ENCODE results near the gene DSCAML1.

Gene DSCAML1

DNA sequence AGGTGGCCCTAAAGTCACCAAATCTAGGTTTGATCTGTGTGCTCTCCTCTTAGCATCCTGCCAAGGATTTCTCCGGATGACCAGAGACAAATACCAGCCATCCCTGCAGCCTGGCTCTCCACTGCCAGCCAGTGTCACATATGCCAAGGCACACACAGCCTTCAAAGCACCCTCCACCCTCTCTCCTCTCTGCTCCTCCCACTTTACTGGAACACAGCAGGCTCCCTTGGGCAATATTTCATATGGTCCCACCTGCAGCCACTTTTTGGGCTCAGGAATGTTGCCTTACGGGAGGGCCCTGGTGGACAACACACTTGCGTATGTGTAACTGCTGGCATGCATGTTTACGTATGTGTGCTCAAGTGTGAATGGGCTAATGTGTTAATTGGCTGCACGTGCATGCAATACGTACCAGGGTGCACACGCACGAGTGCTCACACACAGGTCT is 285.5 kb downstream of the DSCAML1 start:
- DNase-seq, result no peak

DNA sequence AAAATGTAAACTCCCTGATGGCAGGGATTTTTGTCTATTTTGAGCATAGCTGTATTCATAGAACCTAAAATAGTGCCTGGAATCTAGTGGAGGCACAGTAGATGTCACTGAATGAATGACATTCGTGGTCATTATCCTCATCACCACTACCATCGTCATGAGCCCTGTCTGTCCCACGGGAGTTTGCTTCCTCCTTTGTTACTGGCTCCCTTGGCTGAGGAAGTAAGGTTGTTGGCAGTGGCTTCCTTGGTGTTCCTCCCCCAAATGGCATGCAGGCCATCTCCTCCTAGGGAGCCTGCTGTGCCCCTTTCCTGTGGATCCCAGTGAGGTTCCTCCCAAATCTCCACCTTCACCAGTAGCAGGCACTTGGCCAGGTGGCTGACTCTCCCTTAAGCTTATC is 286.4 kb downstream of the DSCAML1 start:
- no peak for DNase-seq

DNA sequence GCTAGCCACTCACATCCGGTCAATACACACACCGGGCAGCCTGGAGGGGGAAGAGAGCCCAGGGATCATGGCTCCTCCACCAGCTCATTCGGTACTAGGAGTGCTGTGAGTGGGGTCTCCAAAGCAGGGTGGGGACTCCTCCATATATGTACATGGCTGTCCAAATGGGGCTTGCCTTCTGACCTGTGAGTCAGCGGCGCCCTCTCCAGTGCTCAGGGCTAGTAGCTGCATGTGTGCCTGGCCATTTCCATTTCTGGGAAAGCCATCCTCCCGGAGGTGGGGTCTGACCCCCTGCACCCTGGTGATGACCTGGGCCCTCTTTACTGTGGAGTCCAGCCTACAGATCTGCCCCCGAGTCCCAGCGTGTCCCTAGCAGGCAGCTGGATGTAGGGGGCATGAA is 287.5 kb downstream of the DSCAML1 start:
- no peak for DNase-seq

DNA sequence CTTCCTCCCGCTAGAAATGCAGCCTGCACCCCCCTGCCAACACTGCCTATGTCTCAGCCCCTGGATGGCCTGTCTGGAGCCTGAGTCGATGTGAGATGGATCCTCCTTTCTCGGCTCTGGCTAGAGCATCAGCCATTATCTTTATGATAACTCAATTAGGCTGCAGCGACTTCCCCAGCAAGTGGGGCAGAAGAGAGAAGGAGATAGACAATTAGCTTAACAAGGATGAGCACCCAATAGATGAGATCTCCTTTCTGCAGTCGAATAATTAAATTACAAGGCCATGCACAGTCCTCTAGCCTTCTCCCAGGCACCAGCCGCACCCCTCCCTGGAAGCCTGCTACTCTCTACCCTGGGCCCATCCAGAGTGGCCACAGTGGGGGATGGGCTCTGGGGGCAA is 290.0 kb downstream of the DSCAML1 start:
- DNase-seq, result no peak

DNA sequence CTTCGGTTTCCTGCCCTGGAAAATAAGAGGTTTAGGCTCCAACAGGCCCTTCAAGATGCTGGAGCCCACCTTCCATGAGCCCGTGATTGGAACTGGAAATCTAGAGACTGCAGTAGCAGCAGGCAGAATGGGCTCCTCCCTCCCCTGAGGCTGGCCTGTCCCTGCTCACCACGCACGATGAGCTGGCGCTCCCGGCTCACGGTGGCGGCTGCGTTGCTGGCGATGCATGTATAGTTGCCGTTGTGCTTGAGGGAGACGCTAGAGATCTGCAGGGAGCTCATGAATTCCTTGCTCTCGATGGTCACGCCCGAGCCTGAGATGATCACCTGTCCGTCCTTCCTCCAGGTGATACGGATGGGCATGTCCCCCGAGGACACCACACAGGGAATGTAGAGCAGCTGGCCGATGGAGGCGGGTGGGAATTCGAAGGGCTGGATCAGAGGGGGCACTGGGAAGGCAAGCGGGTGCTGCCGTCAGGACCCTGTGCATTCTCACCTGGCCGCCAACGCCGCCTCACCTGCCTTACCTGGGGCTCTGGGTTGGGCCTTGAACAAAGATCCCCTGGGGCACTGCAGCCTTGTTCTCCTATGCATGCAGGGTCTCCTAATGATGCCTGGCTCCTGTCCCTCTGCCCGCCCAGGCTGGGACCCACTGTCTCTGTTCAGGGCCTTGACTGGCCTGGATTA is 291.6 kb downstream of the DSCAML1 start:
- no peak for DNase-seq

DNA sequence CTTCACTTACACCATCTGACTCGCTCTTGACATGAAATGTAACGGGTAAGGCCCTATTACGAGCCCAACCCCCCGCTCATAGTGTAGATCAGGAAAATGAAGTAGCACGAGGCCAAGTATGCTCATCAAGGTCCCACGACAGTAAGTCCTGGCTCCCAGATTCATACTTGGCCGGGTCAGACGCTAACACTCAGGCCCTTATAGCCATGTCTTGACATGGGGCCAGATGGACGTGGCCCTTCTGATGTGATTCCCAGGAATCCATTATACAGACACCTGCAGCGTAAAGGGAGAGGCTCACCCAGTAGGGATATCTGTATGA is 294.3 kb downstream of the DSCAML1 start:
- no peak for DNase-seq

DNA sequence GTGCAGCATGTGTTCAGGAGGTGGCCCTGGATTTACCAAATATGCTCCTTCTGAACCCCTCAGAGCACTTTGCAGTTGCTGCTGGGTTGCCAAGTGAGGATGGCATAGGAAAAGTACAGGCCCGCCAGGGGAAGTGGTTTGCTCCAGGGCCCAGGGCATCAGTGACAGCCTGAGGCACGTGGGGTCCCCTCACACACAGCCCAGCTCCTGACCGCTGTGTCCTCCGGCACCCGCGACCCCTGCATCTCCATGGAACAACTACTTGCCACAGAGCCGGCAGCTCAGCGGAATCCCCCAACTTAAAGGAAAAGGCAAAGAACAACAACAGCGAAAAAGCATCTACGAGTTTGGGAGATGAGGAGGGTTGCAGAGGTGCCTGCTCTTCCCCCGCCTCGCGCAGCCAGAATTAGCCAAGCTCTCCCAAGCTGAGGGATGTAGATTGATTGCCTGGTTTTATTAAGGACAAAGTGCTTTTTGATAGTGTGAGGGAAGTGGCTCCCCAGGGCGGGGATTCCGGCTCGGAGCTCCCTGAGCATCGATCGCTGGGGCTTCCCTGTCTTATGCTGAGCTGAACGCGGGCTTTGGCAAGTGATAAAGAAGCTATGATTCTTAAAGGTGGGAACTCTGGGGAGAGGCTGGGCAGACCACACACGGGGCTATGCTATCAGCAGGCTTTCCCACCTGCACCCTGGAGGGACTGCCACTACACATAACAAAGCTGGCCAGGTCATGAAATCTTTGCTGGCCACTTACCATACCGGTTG is 294.8 kb downstream of the DSCAML1 start:
- no peak for DNase-seq

DNA sequence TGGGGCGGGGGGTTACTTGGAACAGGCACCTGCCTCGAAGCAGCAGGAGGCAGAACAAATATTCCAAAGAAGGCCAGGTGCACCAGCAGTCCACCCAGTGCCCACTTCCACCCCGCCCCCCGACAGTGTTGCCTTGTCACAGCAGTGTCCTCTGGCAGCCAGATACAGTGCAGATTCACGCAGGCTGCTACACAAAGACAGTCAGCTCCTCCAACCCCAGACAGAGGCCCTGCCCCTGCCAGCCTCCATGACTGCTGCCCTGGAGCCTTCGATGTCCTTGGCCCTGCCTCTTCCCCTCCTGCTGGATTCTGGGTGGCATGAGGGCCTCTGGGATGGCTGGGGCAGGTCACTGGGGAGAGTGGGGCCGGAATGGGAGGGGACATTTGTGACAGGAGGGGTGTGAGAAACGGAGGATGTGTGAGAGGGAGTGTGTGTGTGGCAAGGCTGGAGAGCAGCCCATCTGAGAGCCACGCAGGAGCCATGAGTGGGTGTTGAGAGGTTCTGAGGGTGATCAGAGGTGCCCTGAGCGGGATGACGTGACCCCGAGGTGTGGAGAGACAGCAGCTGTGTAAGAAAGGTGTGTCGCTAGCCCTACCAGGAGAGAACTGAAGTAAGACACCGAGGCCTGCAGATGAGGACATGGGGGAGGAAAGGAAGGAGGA is 295.6 kb downstream of the DSCAML1 start:
- DNase-seq, result no peak

DNA sequence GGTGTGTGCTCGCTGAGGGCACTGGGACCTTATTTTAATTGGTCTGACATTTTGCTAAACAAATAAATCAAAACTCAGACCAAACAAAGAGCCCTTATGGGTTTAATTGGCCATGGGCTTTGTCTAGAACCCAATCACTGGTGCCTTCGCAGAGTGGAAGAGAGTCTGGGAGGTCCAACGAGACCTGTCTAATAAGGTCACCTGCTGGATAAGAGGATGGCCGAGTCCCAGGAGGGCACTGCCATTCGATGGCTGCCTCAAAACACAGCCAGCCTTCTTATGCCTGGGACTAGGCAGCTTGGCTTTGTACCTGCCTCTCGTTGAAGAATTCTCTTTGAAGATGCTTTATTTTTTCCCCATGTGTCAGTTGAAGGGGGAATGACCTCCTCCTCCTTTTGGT is 298.2 kb downstream of the DSCAML1 start:
- no peak for DNase-seq

DNA sequence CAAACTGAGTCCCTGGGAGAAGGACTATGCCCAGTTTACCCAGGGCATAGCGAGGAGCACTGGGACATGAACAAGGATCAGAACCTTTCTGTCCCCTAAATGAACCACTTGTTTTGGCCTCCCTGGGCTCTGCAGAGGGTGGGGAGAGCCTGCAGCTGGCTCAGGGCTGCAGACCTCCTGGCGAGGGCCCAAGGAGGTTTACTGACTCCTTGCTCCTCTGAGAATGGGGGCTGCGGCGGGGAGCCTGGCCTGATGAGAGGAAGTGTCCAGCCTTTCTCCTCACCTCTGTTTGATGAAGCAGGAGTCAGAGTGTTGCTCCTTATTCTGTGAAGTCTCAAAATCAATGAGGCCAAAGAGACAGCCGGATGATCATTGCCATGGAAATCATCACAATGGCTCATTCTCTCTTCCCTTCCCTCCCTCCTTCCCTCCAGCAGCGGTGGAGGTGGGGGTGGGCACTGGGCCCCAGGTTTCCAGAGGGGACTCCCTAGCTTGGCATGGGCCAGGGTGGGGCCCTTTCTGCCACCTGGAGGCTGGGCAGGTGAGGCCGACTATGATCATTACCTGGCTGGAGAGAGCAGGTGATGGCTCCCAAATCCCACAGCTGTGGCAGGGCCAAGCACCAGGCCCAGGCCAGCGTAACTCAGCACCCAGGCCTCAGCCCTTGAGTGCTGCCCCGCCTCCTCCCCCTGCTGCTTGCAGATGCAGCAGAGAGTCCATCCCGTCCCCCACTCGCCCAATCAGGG is 299.6 kb downstream of the DSCAML1 start:
- no peak for DNase-seq

DNA sequence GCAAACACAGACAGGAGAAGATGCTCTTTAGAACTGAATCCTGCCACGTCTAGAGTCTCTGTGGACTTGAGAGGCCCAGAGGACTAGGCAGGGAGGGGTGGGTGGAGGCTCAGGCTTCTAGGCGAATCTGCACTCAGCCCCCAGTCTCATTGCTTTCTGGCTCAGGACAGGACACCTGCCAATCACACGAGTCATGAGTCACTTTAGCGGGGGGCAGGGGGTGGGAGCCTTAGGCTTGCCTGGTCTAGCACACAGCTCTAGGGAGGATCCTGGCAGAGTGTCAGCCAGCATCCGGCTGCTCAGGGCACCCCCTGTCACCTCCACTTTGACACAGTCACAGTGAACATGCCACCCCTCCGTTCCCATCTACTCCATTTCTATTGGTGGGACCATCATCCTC is 301.7 kb downstream of the DSCAML1 start:
- no peak for DNase-seq

DNA sequence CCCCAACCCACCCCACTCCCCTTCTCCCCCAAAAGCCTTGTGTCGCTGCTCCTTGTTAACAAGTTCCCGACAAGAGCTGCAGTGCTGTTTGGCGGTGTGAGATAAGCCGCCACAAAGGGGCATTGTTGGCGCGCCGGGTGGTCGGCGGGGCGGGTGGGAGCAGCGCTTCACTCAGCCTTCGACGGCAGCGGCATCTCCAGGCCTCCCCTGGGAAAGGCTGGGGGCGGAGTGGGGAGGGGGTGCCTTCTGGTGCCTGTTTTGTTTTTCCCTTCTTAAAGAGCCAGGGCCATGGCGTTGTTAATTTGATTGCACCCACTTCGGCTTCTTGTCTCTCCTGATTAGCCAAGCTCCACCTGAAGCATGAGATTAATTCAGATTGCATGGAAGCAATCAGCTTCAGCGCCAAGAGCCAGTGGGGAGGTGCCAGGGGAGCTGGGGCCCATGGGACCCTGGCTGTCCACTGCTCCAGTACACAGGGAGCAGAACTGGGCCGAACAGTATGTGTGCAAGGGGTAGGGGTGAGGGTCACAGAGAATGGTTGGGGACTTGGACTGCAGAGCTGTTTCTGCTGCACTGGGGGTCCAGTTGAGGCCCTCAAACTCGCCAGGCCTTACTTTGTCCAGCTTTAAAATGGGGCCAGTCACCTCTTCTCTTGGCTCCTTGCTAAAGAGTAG is 304.3 kb downstream of the DSCAML1 start:
- no peak for DNase-seq

DNA sequence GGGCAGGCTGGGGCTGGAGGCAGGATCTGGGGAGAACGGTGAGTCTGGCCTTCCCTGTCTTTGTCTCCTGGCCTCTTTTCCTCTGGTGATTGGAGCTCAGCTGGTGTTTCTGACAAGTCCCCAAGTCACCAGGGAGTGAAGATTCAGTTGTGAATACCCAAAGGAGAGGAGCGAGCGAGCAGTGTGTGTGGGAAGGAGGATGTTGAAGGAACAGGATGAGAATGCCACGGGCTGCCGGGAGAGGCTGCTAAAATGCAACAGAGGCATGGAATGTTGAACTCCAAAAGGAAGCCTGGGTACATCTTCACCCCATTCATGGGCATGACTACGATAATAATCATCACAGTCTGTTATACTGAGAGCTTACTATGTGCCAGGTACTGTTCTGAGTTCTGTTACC is 306.1 kb downstream of the DSCAML1 start:
- DNase-seq, result no peak

DNA sequence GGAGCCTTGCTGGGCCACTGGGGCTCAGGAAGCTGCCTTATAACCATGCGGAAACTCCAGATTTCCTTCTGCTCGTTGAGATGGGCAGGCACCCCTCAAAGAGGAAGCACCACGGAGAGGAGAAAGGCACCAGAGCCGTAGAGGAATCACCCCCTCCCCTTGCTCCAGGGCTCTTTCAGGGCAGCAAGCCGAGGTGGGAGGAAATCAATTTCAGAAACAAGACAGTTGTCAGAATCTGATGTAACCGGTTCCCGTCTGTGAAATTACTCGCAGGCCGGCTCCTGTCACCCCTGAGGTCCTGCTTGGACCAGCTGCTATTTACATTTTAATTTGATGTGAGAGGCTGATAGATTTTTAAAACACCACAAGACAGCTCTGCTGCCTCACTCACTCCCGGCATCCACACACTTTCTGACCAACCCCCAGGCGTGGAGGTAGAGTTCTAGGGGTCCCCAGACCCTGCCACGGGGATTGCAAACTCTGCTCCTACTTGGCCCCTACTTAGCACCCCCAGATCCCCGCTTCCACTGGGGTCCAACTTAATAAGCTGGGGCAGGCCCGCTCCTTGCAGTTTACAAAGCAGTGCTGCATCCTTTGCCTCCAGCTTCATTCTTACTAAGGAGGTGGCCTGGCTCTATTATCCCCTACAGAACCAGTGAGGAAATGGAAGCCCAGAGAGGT is 306.9 kb downstream of the DSCAML1 start:
- no peak for DNase-seq

DNA sequence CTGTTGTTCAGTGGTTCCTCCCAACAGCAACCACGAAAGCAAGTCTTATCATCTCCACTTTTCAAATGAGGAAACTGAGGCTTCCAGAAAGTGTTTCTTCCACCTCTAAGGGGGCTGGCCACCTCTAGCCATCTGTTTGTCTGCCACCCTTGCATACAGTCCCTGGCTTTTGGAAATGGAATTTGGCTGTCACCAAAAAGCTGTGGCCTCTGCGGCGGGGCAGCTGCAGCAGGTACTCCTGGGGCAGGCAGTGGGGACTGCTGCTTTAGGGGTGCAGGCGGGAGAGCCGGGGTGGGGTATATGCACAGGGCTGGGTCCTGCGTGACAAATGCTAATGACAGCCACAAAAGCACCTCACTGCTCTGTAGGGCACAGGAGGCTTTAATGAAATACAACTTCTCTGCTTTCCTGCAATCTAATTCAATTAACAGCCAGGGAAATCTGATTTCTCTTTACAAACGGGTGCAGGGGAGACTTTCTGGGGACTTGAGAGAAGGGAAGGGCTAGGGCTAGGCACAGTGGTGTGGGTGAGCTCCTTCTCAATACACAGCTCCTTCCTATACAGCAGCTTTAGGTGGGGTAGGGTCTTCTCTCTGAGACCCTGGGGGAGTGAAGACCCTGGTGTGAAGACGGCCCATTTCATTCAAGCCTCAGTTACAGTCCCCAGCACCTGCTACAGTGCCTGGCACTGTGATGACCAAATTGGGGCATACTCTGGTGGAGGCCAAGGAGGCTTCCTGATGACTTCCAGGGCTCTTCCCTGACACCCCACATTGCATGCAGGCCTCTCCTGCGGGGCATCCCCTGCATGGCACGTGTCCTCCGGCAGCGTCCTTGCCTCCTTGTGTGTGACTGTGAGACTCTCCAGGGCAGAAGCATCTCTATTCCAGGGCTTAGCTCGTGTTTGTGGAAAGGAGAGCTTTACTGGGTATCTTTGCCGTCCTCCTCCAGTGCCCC is 307.7 kb downstream of the DSCAML1 start:
- DNase-seq, result no peak

DNA sequence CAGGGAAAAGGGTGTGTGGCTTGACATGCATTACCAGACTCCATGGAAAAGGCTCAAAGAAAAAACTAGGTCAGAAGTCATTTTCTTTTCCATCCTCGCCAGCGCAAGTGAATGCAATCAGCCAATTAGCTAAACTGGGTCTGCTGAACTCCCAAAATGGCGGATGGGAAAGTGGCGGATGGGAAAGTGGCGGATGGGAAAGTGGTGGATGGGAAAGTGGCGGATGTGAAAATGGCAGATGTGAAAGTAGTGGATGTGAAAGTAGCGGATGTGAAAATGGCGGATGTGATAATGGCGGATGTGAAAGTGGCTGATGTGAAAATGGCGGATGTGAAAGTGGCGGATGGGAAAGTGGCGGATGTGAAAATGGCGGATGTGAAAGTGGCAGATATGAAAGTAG is 311.0 kb downstream of the DSCAML1 start:
- no peak for DNase-seq

DNA sequence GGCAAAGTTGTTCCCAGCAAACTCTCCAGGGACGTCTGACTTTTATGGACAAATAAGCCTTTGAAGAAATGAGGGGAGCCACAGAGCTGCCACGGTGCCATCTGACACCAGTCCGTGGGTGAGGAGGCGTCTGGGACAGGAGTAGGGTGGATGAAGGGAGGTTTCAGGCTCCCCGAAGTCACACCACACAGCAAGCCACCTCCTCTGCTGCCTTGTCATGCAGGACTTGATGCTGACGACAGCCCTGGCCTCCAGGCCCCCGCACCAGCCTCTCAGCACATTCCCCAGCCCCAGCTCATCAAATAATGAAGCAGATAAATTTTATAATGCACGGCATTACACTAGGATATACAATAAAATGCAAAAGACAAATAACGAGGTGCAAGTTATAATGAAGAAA is 312.9 kb downstream of the DSCAML1 start:
- no peak for DNase-seq

DNA sequence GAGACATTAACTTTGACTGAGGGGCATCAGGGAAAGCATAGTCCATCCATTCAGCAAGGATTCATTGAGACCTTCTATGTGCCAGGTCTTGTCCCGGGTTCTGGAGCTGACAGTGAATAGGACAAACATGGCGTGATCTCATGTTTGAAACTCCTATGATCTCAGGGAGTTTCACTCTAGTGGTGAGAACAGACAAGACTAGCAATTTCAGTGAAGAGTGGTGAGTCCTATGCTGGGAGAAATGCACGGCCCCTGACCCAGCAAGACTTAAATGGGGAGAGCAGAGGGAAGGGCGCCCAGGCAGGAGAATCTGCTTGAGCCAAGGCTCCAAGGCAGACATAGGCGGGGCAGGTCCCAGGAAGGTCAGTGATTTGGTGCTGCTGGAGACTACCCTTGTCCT is 313.6 kb downstream of the DSCAML1 start:
- no peak for DNase-seq

DNA sequence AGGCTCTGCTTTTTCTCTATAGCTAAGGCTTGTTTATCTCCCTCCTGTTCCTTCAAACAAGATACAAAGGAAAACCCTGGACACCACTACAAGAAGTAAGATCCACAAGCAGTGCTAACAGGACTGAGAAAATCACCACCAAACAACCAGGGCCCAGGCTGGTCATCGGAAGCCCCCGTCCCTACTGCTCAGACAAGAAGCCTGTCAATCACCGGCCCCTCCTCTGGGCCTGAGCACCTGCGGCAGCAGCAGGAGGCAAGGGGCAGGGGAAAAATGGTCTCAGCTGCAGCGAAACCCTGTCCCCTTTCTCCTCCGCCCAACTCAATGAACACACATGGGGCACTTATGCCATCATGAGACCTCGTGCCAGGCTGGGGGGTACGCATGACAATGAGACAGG is 314.1 kb downstream of the DSCAML1 start:
- no peak for DNase-seq

DNA sequence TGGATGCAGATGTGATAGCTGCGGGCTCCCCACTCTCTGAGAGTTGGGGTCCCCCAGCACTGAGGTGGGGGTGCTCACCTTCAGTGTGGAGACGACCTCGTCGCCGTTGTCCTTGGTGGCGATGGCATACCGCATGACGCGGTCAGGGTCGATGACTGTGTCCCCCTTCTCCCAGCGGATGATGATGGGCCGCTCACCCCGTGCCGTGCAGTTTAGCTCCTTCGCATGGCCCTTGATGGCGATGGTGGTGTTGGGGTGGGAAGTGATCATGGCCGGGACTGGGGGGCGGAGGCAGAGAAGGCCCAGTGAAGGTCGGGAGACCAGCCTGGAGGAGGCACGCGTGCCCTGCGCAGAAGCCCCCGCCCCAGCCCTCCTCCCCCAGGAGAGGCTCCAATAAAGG is 315.1 kb downstream of the DSCAML1 start:
- no peak for DNase-seq

DNA sequence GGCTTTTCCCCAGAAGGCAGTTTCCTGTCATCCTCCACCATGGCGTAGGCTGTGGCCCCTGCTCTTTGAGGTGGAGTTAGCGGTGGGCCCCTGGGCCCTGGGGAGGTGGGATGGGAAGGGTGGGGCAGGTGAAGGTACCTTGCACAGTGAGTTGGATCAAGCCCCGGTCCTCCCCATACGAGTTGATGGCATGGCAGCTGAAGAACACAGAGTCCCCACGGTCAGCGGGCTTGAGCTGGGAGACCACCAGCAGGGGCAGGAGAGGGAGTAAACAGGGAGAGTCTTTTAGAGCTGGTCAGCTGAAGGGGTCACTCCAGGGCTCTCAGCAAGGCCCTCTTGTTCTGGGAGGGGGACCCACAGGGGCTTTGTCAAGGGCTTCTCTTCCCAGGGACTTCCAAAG is 316.0 kb downstream of the DSCAML1 start:
- no peak for DNase-seq
